HuH-7 (cell line): ENCODE data around the gene LRRC59.

Source experiments
- DNase-seq: peaks from one replicate; pipeline ENCODE4 v3.0.0; 2011; ENCODE audit warnings: low spot score

Gene LRRC59

GRCh38 chr17:50361561-50362480 is 35.5 kb downstream of the LRRC59 start:
- peak; percentile 92 for DNase-seq

GRCh38 chr17:50360486-50361115 is 36.7 kb downstream of the LRRC59 start:
- DNase-seq = no peak

- DNase-seq = no peak
These were observed 37.3 kb downstream of the LRRC59 start for GRCh38 chr17:50359998-50360461.

- DNase-seq = no peak
These were observed 38.2 kb downstream of the LRRC59 start for GRCh38 chr17:50359005-50359699.

- no peak for DNase-seq
These were observed 39.1 kb downstream of the LRRC59 start for GRCh38 chr17:50358177-50358576.

- no peak for DNase-seq
These were observed 40.3 kb downstream of the LRRC59 start for GRCh38 chr17:50356892-50357510.

GRCh38 chr17:50356418-50356817 is 40.9 kb downstream of the LRRC59 start:
- DNase-seq = no peak

- no peak for DNase-seq
These were observed 41.5 kb downstream of the LRRC59 start for GRCh38 chr17:50355701-50356341.

- no peak for DNase-seq
These were observed 42.0 kb downstream of the LRRC59 start for GRCh38 chr17:50355336-50355700.

- no peak for DNase-seq
These were observed 42.5 kb downstream of the LRRC59 start for GRCh38 chr17:50354776-50355175.

GRCh38 chr17:50354198-50354597 is 43.1 kb downstream of the LRRC59 start:
- DNase-seq = no peak

GRCh38 chr17:50353600-50354195 is 43.6 kb downstream of the LRRC59 start:
- DNase-seq = no peak

GRCh38 chr17:50352693-50353599 is 44.4 kb downstream of the LRRC59 start:
- DNase-seq = no peak

- no peak for DNase-seq
These were observed 45.1 kb downstream of the LRRC59 start for GRCh38 chr17:50352072-50352692.

GRCh38 chr17:50350733-50351132 is 46.6 kb downstream of the LRRC59 start:
- no peak for DNase-seq

- no peak for DNase-seq
These were observed 48.1 kb downstream of the LRRC59 start for GRCh38 chr17:50349243-50349600.

GRCh38 chr17:50348522-50349242 is 48.6 kb downstream of the LRRC59 start:
- no peak for DNase-seq

- no peak for DNase-seq
These were observed 49.4 kb downstream of the LRRC59 start for GRCh38 chr17:50347894-50348291.
